Stimulated activated naive CD4-positive, alpha-beta T cell (primary cell): ENCODE measurements around the gene CAPN9.
"Not testable (repeated sequence)": the region's sequence is repeated elsewhere in the genome, so short reads cannot be mapped to it uniquely, and the experiment has no call there.

Source experiments
- DNase-seq, 6 experiments: peaks; one replicate each; lab custom pipeline; 2025; lab: John Stamatoyannopoulos, UW

CAPN9 gene

DNA sequence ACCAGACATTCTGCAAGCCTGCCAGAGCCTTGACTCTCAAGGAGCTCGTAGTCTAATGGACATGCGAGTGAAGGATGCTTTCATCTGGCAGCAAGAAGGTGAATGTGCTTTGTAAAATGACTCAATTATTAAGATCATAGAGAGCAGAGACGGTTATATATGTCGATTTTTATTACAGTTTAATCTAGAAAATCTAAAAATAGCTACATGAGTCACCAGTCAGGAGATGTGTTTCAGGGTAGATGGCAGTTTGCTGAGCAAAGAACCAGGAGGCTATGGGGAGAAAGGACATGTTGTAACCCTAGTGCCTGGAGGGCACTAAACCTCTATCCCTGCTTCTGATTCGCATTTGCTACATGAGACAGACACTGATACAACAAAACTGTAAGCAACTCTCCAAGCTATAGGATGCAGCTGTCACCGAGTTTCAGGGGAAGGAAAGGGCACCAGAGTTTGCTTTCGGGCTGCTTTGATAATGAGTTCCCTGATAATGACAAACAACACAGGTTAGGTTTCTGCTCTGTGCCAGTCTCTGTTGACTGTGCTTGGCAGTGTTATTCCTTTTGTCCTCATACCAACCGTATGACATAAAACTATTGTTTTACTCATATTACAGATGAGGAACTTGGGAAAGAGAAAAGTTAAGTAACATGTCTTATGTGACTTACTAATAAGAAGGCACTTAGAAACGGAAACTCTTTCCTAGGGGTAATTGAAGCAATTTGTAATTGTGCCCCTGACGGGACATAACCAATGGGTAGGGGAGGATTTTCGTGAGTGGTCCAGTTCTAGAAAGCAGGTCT lies 77.9 kb downstream of the CAPN9 start:
- no peak for DNase-seq

DNA sequence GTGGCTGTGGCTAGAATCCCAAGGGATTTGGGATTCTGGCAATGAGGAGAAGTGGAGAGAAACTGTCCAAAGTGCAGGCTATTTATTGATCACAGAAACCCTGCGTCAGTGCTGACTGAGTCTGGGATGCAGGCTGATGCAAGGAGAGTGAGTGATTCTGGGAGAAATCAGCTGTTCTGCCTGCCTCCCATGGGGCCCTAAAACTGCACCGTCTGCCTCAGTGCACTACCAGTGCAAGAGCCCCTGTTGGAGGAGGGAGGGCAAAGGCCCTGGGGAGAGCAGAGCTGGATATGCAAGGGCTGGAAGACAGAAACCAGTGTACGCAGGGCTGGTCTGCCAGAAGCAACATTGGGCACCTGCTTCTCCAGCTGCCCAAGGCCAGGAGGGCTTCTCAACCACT lies 78.6 kb downstream of the CAPN9 start:
- DNase-seq: no peak

- no peak for DNase-seq
These were observed 79.1 kb downstream of the CAPN9 start for GRCh38 chr1:230826166-230826875.

DNA sequence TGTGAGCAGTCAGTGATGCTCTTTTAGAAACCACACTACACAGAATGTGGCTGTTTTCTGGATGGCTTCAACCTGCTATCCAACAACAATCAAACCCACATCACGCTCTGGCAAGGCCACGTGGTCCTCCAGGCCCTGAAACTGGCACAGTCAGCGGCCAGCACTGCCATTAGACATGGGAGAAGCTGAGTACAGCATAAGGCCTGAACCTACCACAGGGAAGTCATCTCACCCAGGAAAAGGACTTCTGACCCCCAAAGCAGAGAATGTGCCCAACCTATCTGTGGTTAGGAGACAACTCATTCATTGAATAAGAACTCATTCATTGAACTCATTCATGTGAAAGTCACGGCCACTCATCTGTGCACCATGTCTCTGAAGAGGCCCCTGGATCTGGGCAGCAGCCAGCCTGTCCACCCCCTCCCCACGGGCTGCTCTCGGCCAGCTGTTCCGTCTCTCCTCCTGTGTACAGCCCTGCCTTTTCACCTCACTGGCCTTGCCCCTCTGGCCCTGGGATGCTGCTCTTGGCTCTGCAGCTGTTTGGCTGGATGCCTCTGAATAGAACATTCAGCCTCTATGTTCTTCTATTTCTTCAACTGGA lies 80.0 kb downstream of the CAPN9 start:
- DNase-seq: no peak

- no peak for DNase-seq
These were observed 80.6 kb downstream of the CAPN9 start for GRCh38 chr1:230827801-230828200.

DNA sequence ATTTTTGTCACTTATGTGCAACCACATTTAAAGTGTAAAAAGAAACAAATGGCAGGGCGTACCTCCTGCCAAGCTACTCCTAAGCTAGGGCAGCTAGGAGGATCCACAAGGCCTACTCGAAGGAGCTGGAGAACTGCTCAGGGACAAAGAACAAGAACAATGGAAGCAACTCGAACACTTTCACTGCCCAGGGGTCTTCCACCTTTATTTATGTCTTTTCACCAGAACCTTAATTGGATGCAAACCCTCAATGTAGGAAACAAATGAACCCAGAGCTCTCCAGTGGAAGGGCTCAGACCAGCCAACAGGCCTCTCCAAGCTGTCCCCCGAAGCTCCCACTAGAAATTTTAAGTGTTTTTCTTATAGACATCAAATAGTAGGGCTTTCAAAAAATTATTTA lies 81.2 kb downstream of the CAPN9 start:
- DNase-seq: no peak

GRCh38 chr1:230831771-230832170 lies 84.6 kb downstream of the CAPN9 start:
- no peak for DNase-seq

DNA sequence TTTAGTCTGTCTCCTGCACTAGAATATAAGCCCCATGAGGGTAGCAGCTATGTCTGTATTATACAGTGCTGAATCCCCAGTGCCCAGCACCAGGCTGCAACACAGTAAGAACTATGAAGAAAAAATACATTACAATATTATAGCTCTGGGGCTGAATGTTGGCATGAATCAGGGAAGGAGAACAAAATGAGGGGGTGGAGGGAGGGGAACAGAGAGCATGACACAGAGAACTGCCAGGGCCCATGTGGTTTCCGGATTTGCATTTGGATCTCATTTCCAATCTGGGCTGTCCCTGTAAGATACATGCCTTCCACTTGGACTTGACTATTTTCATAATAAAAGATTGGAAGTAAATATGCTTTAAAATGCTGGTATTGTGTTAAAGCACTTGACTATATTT lies 85.3 kb downstream of the CAPN9 start:
- DNase-seq: no peak

DNA sequence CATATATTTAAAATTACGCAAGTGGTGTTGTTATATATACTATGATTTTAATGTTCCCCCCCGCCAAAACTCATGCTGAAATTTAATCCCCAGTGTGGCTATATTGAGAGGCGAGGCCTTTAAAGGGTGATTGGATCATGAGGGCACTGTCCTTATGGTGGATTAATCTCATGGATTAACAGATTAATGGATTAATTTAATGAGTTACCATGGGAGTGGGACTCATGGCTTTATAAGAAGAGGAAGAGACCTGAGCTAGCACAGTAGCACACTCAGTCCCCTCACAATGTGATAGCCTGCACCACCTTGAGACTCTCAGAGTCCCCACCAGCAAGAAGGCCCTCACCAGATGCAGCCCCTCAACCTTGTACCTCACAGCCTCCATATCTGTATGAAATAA lies 86.3 kb downstream of the CAPN9 start:
- DNase-seq: no peak

- DNase-seq: no peak
These were observed 87.1 kb downstream of the CAPN9 start for GRCh38 chr1:230834292-230834691.

DNA sequence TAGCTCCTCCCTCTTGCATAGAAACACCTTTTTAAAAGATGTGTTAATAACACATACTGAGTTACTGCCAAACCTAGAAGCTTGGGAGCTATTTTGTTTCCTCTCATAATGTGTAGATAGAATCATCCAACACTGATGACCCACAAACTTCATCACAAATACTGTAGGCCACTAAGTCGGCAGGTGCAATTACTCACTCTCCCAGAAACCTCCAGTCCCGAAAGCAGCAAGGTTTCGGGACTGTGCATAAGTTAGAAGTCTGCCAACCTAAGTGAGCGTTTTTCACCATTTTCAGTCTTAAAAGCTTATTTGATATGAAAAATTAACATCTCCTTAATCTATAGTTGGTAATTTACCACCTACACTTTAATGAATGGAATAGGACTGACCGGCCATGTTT lies 89.2 kb downstream of the CAPN9 start:
- no peak for DNase-seq

DNA sequence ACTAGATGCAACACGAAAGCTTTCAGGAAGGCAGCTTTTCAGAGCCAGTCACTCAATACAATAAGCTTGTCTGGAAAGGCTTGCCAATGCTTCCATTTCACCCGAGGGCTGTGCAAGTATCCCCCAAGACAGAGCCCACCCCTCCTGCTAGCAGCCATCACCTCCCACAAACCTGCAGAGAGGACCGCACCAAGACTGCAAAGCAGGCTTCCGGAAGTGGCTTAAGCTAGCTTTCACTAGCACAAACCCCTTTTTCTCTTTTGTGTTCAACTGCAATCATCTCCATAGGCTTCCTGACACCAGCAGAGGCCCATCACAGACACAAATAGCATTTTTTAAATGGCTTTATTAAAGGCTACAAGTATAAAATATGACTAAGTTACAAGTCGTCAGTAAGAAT lies 89.6 kb downstream of the CAPN9 start:
- DNase-seq: no peak

GRCh38 chr1:230839173-230839572 lies 92.0 kb downstream of the CAPN9 start:
- no peak for DNase-seq

- DNase-seq: no peak
These were observed 95.6 kb downstream of the CAPN9 start for GRCh38 chr1:230842801-230843200.

GRCh38 chr1:230843503-230844309 lies 96.5 kb downstream of the CAPN9 start:
- DNase-seq: no peak

GRCh38 chr1:230844561-230844960 lies 97.4 kb downstream of the CAPN9 start:
- DNase-seq: no peak

DNA sequence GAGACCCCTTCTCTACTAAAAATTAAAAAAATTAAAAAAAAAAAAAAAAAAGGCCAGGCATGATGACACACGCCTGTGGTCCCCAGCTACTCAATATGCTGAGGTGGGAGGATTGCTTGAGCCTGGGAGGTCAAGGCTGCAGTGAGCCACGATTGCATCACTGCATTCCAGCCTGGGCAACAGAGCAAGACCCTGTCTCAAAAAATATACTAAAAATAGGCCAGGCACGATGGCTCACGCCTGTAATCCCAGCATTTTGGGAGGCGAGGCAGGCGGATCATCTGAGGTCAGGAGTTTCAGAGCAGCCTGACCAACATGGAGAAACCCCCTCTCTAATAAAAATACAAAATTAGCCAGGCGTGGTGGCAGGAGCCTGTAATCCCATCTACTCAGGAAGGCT lies 98.0 kb downstream of the CAPN9 start:
- DNase-seq: not testable (repeated sequence)

GRCh38 chr1:230848235-230848634 lies 101.0 kb downstream of the CAPN9 start:
- no peak for DNase-seq

- DNase-seq: no peak
These were observed 102.5 kb downstream of the CAPN9 start for GRCh38 chr1:230849451-230850224.

- DNase-seq: no peak
These were observed 103.4 kb downstream of the CAPN9 start for GRCh38 chr1:230850547-230850946.

- DNase-seq: no peak
These were observed 104.1 kb downstream of the CAPN9 start for GRCh38 chr1:230851291-230851691.
